Ishikawa (cell line): ENCODE results near the gene PACS1.

Experiments
- CEBPB ChIP-seq: IDR thresholded peaks from 2 replicates; pipeline ENCODE4 v1.6.1; 2012
- EP300 ChIP-seq: IDR thresholded peaks from 2 replicates; pipeline ENCODE4 v1.6.1; 2012; ENCODE audit warnings: borderline replicate concordance
- FOXM1 ChIP-seq: IDR thresholded peaks from 2 replicates; pipeline ENCODE4 v1.6.1; 2012; ENCODE audit warnings: low read depth, borderline replicate concordance
- NFIC ChIP-seq: IDR thresholded peaks from 2 replicates; pipeline ENCODE4 v1.6.1; 2012
- RAD21 ChIP-seq: IDR thresholded peaks from 2 replicates; pipeline ENCODE4 v1.6.1; 2012; ENCODE audit warnings: low read depth
- TAF1 ChIP-seq: IDR thresholded peaks from 2 replicates; pipeline ENCODE4 v1.6.1; 2012; ENCODE audit warnings: low read depth, mild to moderate bottlenecking
- TCF12 ChIP-seq: IDR thresholded peaks from 2 replicates; pipeline ENCODE4 v1.6.1; 2012; ENCODE audit warnings: low read depth
- TEAD4 ChIP-seq: IDR thresholded peaks from 2 replicates; pipeline ENCODE4 v1.6.1; 2012
- YY1 ChIP-seq: IDR thresholded peaks from 2 replicates; pipeline ENCODE4 v1.6.1; 2012; ENCODE audit warnings: low read depth
- ZBTB7A ChIP-seq: IDR thresholded peaks from 2 replicates; pipeline ENCODE4 v1.6.1; 2012; ENCODE audit warnings: low read depth
- TF ChIP-seq, protein P1 (sequence below): IDR thresholded peaks from 2 replicates; pipeline ENCODE4 v1.6.1; 2012; ENCODE audit warnings: low read depth, mild to moderate bottlenecking
- TF ChIP-seq, protein P2 (sequence below): IDR thresholded peaks from 2 replicates; pipeline ENCODE4 v1.6.1; 2012
- TF ChIP-seq, protein P3 (sequence below): IDR thresholded peaks from 2 replicates; pipeline ENCODE4 v1.6.1; 2012

DNA sequence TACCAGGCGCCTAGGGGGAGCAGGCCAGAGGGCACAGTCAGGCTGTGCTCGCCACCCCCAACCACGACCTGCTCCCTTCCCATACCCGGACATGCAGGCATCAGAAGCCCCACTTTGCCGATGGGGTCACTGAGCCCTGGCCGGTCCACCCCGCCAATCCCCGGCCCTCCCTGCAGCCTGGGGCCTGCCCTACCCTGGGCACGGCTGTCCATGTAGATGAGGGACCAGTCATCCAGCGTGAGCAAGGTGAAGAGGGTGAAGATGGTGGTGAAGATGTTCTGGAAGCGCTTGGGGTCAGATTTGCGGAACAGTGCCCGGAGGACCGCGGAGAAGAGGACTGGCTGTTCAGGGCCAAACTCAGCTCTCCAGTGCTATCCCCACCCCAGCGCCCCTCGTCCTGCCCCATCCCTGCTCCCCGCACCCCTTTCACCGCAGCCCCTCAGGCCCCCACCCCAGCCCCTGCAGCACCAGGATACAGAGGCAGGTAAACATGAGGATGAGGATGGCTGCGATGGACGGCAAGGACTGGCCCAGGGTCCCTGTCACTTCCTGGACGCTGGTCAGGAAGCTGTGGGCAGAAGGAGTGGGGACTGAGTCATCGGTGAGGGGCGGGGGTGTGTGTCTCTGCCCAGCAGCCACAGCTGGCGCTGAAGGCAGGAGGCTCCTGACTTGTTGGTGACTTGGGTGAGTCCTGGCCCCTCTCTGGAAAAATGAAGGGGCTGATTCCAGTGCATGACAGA is 49.3 kb upstream of the PACS1 start:
- TF ChIP-seq, protein P1, sequence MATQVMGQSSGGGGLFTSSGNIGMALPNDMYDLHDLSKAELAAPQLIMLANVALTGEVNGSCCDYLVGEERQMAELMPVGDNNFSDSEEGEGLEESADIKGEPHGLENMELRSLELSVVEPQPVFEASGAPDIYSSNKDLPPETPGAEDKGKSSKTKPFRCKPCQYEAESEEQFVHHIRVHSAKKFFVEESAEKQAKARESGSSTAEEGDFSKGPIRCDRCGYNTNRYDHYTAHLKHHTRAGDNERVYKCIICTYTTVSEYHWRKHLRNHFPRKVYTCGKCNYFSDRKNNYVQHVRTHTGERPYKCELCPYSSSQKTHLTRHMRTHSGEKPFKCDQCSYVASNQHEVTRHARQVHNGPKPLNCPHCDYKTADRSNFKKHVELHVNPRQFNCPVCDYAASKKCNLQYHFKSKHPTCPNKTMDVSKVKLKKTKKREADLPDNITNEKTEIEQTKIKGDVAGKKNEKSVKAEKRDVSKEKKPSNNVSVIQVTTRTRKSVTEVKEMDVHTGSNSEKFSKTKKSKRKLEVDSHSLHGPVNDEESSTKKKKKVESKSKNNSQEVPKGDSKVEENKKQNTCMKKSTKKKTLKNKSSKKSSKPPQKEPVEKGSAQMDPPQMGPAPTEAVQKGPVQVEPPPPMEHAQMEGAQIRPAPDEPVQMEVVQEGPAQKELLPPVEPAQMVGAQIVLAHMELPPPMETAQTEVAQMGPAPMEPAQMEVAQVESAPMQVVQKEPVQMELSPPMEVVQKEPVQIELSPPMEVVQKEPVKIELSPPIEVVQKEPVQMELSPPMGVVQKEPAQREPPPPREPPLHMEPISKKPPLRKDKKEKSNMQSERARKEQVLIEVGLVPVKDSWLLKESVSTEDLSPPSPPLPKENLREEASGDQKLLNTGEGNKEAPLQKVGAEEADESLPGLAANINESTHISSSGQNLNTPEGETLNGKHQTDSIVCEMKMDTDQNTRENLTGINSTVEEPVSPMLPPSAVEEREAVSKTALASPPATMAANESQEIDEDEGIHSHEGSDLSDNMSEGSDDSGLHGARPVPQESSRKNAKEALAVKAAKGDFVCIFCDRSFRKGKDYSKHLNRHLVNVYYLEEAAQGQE, result no peak
- no peak for TF ChIP-seq TAF1
- TF ChIP-seq CEBPB, result no peak
- no peak for TF ChIP-seq TEAD4
- no peak for TF ChIP-seq NFIC
- no peak; the same call in 1 of the 2 replicates for TF ChIP-seq EP300
- no peak for TF ChIP-seq RAD21
- TF ChIP-seq ZBTB7A, result no peak
- TF ChIP-seq, protein P2, sequence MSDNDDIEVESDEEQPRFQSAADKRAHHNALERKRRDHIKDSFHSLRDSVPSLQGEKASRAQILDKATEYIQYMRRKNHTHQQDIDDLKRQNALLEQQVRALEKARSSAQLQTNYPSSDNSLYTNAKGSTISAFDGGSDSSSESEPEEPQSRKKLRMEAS, result no peak
- no peak for TF ChIP-seq TCF12
- no peak for TF ChIP-seq FOXM1
- TF ChIP-seq YY1, result no peak
- TF ChIP-seq, protein P3, sequence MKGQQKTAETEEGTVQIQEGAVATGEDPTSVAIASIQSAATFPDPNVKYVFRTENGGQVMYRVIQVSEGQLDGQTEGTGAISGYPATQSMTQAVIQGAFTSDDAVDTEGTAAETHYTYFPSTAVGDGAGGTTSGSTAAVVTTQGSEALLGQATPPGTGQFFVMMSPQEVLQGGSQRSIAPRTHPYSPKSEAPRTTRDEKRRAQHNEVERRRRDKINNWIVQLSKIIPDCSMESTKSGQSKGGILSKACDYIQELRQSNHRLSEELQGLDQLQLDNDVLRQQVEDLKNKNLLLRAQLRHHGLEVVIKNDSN, result no peak
